GM12878 (cell line): ENCODE results near the gene DCST1. TPM values are rescaled to one million over a fixed set of nuclear protein-coding genes. Genes with fewer than 3 reads are reported as not detected.
A peak's percentile ranks its signal among the peaks of the same experiment; 100 is the strongest.

Experiments
- BACH1 ChIP-seq: fragments of 450-650 bp; IDR thresholded peaks from 2 replicates; pipeline ENCODE4 v1.6.1; 2017; ENCODE audit warnings: mild to moderate bottlenecking, borderline replicate concordance
- MEF2B ChIP-seq: fragments of 450-650 bp; IDR thresholded peaks from 2 replicates; pipeline ENCODE4 v1.6.1; 2018; ENCODE audit warnings: mild to moderate bottlenecking, moderate library complexity; ENCODE audit not compliant: partially characterized antibody, poor library complexity, severe bottlenecking
- MLLT1 ChIP-seq: fragments of 450-650 bp; IDR thresholded peaks from 2 replicates; pipeline ENCODE4 v1.6.1; 2016; ENCODE audit warnings: mild to moderate bottlenecking
- PAX5 ChIP-seq: IDR thresholded peaks from 2 replicates; pipeline ENCODE4 v1.6.1; 2011; ENCODE audit warnings: low read depth, low read length, borderline replicate concordance
- PKNOX1 ChIP-seq: fragments of 450-650 bp; IDR thresholded peaks from 2 replicates; pipeline ENCODE4 v1.6.1; 2016; ENCODE audit warnings: mild to moderate bottlenecking
- SKIL ChIP-seq: fragments of 450-650 bp; IDR thresholded peaks from 2 replicates; pipeline ENCODE4 v1.6.1; 2017; ENCODE audit warnings: mild to moderate bottlenecking, low read depth, inconsistent platforms; ENCODE audit not compliant: poor library complexity, severe bottlenecking
- SMAD5 ChIP-seq: IDR thresholded peaks from 2 replicates; pipeline ENCODE4 v1.6.1; 2016; ENCODE audit warnings: antibody characterized with exemption, low read depth
- SUPT20H ChIP-seq: IDR thresholded peaks from 2 replicates; pipeline ENCODE4 v1.6.1; 2011; ENCODE audit warnings: low read depth, mild to moderate bottlenecking, low read length, moderate library complexity, borderline replicate concordance; ENCODE audit not compliant: control insufficient read depth
- TBL1XR1 ChIP-seq: IDR thresholded peaks from 2 replicates; pipeline ENCODE4 v1.6.1; 2012; ENCODE audit warnings: low read depth, low read length, improper control_type of control experiment
- YBX1 ChIP-seq: fragments of 450-650 bp; IDR thresholded peaks from 2 replicates; pipeline ENCODE4 v1.6.1; 2016; ENCODE audit warnings: antibody characterized with exemption
- YY1 ChIP-seq: IDR thresholded peaks from 2 replicates; pipeline ENCODE4 v1.6.1; 2011; ENCODE audit warnings: low read depth, mild to moderate bottlenecking, low read length
- ZNF592 ChIP-seq: fragments of 450-650 bp; IDR thresholded peaks from 2 replicates; pipeline ENCODE4 v1.6.1; 2017; ENCODE audit warnings: mild to moderate bottlenecking, moderate library complexity
- ZNF622 ChIP-seq: fragments of 450-650 bp; IDR thresholded peaks from 2 replicates; pipeline ENCODE4 v1.6.1; 2017; ENCODE audit warnings: mild to moderate bottlenecking, inconsistent platforms
- polyA plus RNA-seq, 11 experiments: library from polyadenylated mRNA; depleted of rRNA in 4 of 11; unstranded in 6 of 11; stranded (reverse) in 5 of 11; fragments of >200 nt; fragmentation: Nextera tagmentation in 4 of 11; fragmentation: Illumina TruSeq in 1 of 11; extraction: Ambion mirVana in 4 of 11; extraction: Trizol in 1 of 11; gene quantifications; 1 replicate in 1 of 11; 2 replicates in 10 of 11; pipeline versions ENCODE4 v1.2.1 to v1.2.3, GENCODE V29; 2011 to 2016; ENCODE audit warnings: inconsistent platforms in 2 of 11, missing spikeins in 2 of 11, low read depth in 1 of 11
- total RNA-seq, 4 experiments: library from RNA; depleted of rRNA in 3 of 4; stranded (reverse); fragments of >200 nt in 3 of 4; fragmentation: Illumina TruSeq in 1 of 4; extraction: Trizol in 1 of 4; gene quantifications; 2 replicates each; pipeline versions ENCODE4 v1.2.1 to v1.2.3, GENCODE V29; 2013 to 2021

The DCST1 gene
- total and polyA plus RNA-seq, 10 of the 15 experiments (the other 5 are each of a cell fraction or from before 2014, with no cell fraction given): not detected

- no peak for TF ChIP-seq BACH1
- no peak for TF ChIP-seq ZNF592
- peak; percentile 34 for TF ChIP-seq SKIL
- TF ChIP-seq PAX5: 0 out of 2 replicates have a peak, but pooled peaks have one; percentile 25
- TF ChIP-seq MLLT1: peak; percentile 73; the same call in 1 of the 2 replicates
- TF ChIP-seq YY1: peak; percentile 78
- no peak for TF ChIP-seq ZNF622
- no peak; the same call in 1 of the 2 replicates for TF ChIP-seq TBL1XR1
- 0 out of 2 replicates have a peak, but pooled peaks have one; percentile 52 for TF ChIP-seq PKNOX1
- 0 out of 2 replicates have a peak, but pooled peaks have one; percentile 40 for TF ChIP-seq YBX1
- TF ChIP-seq MEF2B: peak; percentile 98
- no peak for TF ChIP-seq SUPT20H
- TF ChIP-seq SMAD5: no peak
These were observed 27.9 kb downstream of the DCST1 start (continued) for GRCh38 chr1:155061381-155062150.
